HG02973 (cell line): ENCODE results near the gene ADGRF1.
"Not testable (repeated sequence)": the region's sequence is repeated elsewhere in the genome, so short reads cannot be mapped to it uniquely, and the experiment has no call there.

Experiments
- ATAC-seq: cut with Tn5 transposase; IDR thresholded peaks from one replicate; pipeline ENCODE4 v1.9.1; 2021; ENCODE audit warnings: moderate library complexity; ENCODE audit not compliant: unreplicated experiment

The ADGRF1 gene

GRCh38 chr6:47023573-47023972, 18.6 kb downstream of the ADGRF1 start:
- ATAC-seq = no peak

DNA sequence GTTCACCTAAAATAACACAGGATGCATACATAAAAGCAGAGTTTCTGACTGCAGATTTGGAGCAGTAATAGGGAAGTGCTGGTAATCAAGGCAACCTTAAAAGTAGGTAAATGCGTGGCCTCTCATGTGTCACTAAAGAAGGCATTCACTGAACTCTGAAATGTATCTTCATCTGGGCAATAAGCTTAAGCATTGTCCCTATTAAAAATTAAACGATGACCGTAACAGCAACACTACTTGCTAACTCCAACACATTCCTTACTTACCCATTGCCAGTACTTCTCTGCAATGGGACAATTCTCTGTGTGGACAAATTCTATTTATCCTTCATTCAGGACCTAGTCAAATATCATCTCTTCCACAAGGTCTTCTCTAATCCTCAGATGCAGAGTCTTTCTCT, 19.9 kb downstream of the ADGRF1 start:
- no peak for ATAC-seq

GRCh38 chr6:47019941-47020340, 22.2 kb downstream of the ADGRF1 start:
- ATAC-seq = no peak

DNA sequence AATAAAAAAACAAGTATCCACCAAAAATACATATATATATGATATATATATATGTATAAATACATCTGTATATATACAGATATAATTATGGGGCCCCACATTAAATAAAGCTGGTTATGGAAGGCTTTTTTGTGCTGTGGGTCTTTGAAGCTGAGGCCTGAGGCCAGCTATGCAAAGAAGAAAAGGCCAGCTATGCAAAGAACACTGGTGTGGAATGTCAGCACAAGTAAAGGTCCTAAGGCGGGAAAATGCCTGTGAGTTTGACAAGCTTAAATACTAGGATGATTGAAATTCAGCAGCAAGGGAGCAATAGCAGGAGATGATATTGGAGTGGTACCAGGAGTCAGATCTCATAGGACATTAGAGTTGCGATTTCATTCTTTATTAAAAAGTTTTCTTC, 25.2 kb downstream of the ADGRF1 start:
- ATAC-seq = no peak

DNA sequence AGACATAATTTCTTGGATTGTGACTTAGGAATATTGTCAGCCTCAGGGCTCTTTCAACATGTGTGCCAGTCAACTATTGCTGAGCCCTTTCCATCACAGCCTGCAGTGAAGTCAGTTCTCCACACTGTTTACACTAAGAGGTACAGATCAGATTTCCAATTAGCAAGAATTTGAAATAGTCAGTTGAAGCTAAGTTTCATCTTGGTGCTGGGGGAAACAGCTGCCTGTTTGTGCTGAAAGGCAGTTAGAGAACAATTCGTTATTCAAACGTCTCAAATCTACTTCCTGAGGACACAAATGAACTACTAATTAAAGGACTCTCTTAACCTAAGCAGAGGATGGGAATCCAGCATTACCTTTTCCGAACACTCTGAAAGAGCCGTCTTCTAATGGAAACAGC, 25.9 kb downstream of the ADGRF1 start:
- no peak for ATAC-seq

DNA sequence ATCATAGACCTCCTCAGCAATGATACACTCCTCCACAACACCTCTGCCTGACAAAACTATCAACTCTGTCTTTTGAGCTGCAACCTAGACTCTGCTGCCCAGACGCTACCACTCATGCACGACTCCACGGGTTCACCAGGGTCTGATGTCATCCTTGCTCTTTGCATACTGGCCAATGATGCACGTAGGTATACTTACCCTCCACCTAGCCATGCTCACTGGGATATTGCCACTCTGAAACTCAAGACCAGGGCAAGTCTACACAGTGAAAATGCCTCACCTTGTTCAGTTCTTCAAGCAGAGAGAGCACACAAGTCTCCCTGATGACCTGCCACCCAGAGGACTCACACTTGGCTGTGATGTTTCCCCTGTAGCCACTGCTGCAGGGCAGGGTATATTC, 27.7 kb downstream of the ADGRF1 start:
- ATAC-seq = no peak

GRCh38 chr6:47009583-47009982, 32.5 kb downstream of the ADGRF1 start:
- ATAC-seq = no peak

- no peak for ATAC-seq
These were observed 33.8 kb downstream of the ADGRF1 start for GRCh38 chr6:47008397-47008763.

- no peak for ATAC-seq
These were observed 34.3 kb downstream of the ADGRF1 start for GRCh38 chr6:47007657-47008396.

- no peak for ATAC-seq
These were observed 36.6 kb downstream of the ADGRF1 start for GRCh38 chr6:47005486-47005885.

- ATAC-seq = no peak
These were observed 37.7 kb downstream of the ADGRF1 start for GRCh38 chr6:47004463-47004862.

GRCh38 chr6:47000842-47001241, 41.3 kb downstream of the ADGRF1 start:
- ATAC-seq = no peak

DNA sequence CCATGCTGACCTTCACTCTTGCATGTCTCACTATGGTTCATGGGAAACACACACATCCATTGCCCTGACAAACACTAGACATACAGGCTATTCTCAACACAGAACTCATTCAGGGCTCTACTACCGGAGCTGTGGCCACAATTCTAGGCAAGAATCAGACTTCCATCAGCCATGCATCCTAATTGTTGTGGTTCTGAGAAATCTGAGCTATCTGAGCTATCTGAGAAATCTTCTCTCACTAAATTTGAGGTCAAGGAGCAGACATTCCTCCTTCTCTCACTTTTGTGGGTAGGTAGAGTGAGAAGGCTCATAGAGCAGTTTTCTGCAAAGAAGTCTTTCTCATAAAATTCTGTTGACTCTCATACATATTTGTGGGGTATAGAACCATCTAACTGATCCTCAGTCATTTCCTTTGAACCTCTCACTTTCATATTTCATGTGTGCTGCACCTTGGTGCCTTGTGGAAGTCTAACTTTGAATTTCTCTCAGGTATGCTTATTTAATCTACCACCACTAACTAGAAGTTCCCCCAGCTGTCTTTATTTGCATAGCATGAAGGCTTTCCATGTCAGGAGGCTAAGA, 43.6 kb downstream of the ADGRF1 start:
- no peak for ATAC-seq

- ATAC-seq = no peak
These were observed 44.5 kb downstream of the ADGRF1 start for GRCh38 chr6:46997646-46998045.

DNA sequence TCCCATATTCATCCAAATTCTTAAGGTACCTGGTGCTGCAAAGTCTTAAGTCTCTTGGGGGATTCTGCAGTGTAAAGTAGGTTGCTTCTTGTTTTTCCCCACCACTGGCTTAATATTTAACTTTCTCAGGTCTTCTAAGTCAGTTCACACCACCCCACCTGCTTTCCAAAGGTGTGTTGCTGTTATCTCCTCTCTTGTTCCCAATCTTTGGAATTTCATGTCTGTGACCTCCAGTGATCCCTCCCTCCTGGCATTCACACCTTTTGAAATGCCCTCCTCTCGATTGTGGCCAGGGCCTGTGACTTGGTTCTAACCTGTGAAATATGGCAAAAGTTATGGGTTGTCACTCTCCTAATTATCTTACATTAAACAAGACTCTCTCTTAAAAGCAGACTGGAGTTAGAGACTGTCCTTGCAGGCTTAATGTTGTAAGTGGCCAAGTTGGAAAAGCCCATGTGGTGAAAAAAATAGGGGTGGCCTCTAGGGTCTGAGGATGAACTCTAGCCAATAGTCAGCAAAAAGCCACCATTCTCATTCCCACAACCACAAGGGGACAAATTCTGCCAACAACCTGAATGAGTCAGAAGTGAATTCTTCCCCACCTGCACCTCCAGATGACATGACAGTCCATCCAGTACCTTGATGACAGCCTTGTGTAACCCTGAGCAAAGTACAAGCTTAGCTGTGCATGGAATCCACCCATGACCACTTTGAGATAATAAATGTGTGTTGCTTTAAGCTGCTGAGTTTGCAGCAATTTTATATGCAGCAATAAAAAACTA, 45.1 kb downstream of the ADGRF1 start:
- ATAC-seq = no peak

GRCh38 chr6:46994933-46995332, 47.2 kb downstream of the ADGRF1 start:
- no peak for ATAC-seq

- no peak for ATAC-seq
These were observed 48.3 kb downstream of the ADGRF1 start for GRCh38 chr6:46993846-46994245.

DNA sequence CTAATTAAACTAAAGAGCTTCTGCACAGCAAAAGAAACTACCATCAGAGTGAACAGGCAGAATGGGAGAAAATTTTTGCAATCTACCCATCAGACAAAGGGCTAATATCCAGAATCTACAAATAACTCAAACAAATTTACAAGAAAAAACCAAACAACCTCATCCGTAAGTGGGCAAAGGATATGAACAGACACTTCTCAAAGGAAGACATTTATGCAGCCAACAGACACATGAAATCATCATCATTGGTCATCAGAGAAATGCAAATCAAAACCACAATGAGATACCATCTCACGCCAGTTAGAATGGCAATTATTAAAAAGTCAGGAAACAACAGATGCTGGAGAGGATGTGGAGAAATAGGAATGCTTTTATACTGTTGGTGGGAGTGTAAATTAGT, 49.7 kb downstream of the ADGRF1 start:
- ATAC-seq = not testable (repeated sequence)

DNA sequence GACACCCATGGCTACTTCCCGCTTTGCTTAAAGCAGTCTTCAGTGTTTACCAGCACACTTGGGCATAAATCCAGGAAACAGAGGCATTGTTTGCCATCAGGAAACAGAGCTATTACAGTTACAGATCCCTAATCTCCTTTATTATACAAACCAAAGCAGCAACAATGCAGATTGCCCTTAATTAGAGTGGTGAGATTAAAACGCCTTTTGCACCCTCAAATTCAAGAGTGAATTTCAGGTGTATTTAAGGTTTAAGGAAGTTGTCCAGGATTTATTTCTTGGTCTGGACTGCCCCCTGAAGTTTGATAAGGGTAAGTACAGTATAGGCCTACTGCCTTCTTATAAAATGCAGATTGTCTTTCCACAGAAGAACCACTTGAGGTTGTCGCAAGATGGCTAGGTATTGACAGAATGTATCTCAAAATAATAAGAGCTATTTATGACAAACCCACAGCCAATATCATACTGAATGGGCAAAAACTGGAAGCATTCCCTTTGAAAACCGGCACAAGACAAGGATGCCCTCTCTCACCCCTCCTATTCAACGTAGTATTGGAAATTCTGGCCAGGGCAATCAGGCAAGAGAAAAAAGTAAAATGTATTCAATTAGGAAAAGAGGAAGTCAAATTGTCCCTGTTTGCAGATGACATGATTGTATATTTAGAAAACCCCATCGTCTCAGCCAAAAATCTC, 51.2 kb downstream of the ADGRF1 start:
- ATAC-seq = not testable (repeated sequence)

DNA sequence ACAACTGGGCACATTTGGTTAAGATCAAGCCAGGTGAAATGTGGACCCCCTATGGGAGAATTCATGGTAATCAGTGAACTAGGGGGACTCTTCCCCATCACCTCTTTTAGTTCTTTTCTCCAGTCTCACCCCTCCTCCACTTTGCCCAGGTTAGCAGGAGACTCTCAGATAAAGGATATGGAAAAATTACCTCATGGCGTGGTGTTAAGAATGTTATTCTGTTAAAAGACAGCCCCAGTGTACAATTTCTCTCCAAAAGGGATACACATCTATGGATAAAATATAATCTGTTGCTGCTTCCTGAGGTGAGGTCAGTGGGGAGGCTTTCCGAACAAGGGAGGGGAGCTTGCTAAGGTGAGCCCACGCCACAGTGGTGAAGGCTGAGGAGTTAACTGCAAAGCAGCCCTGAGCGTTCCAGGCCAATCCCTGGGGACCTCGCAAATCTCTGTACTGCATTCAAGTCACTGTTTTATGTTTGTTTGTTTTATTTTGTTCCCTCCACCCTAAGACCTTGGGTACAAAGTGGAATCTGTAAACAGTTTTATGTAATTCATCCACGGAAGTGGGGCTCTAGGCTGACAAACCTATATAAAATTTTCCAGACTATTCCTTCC, 52.0 kb downstream of the ADGRF1 start:
- ATAC-seq = no peak

GRCh38 chr6:46989398-46989797, 52.7 kb downstream of the ADGRF1 start:
- ATAC-seq = no peak
